Measurements from ENCODE around the gene SNAPC2.

The SNAPC2 gene

GRCh38 chr19:7894612-7895309, 25.4 kb upstream of the SNAPC2 start:
- peaks cover 6% of the 10 kb centered on the region for H3K4me1 ChIP-seq (ENCODE audit: insufficient read depth, low read length, severe bottlenecking)
- TF ChIP-seq CTCF (IDR thresholded peaks at IDR 0.05; ENCODE audit: low read length) (no peak), EZH2 (IDR thresholded peaks at IDR 0.05; ENCODE audit: borderline replicate concordance, low read length) (no peak)
- no peaks in the 10 kb centered on the region for H3K36me3 ChIP-seq (ENCODE audit: insufficient read depth, low read length)
- H3K4me3 ChIP-seq (ENCODE audit: low read depth, low read length, poor library complexity, severe bottlenecking): no peak overlapping the region
- no peak overlapping the region for H2AFZ ChIP-seq (ENCODE audit: low read length)
- H3K27me3 ChIP-seq (ENCODE audit: insufficient read depth, low read length): no peaks in the 10 kb centered on the region
- no peaks in the 10 kb centered on the region for H3K79me2 ChIP-seq (ENCODE audit: insufficient read depth, low read length)
- no peaks in the 10 kb centered on the region for H3F3A ChIP-seq (ENCODE audit: insufficient read depth, low read length)
- no peak overlapping the region for H3K4me2 ChIP-seq (ENCODE audit: low read length)
- no peaks in the 10 kb centered on the region for H3K9me3 ChIP-seq (ENCODE audit: low read length)
- H4K20me1 ChIP-seq (ENCODE audit: insufficient read depth, low read length): no peaks in the 10 kb centered on the region
- no peak overlapping the region for H3K27ac ChIP-seq (ENCODE audit: low read depth, low read length, poor library complexity, severe bottlenecking)
- H3K9ac ChIP-seq (ENCODE audit: low read length): no peak overlapping the region
- H3K9me2 ChIP-seq (ENCODE audit: low read depth, low read length): no peaks in the 10 kb centered on the region

GRCh38 chr19:7895565-7895964, 24.6 kb upstream of the SNAPC2 start:
- Histone ChIP-seq H3K4me2 (ENCODE audit: low read length) (no peak overlapping the region), H3K79me2 (ENCODE audit: insufficient read depth, low read length) (no peaks in the 10 kb centered on the region), H3K9me2 (ENCODE audit: low read depth, low read length) (no peaks in the 10 kb centered on the region), H4K20me1 (ENCODE audit: insufficient read depth, low read length) (no peaks in the 10 kb centered on the region), H3K36me3 (ENCODE audit: insufficient read depth, low read length) (no peaks in the 10 kb centered on the region), H3F3A (ENCODE audit: insufficient read depth, low read length) (no peaks in the 10 kb centered on the region), H2AFZ (ENCODE audit: low read length) (no peak overlapping the region), H3K27me3 (ENCODE audit: insufficient read depth, low read length) (no peaks in the 10 kb centered on the region), H3K27ac (ENCODE audit: low read depth, low read length, poor library complexity, severe bottlenecking) (no peak overlapping the region), H3K4me1 (ENCODE audit: insufficient read depth, low read length, severe bottlenecking) (peaks cover 6% of the 10 kb centered on the region), H3K9ac (ENCODE audit: low read length) (no peak overlapping the region), H3K9me3 (ENCODE audit: low read length) (no peaks in the 10 kb centered on the region), H3K4me3 (ENCODE audit: low read depth, low read length, poor library complexity, severe bottlenecking) (no peak overlapping the region)
- TF ChIP-seq EZH2 (IDR thresholded peaks at IDR 0.05; ENCODE audit: borderline replicate concordance, low read length): no peak
- no peak for TF ChIP-seq CTCF (IDR thresholded peaks at IDR 0.05; ENCODE audit: low read length)

GRCh38 chr19:7897292-7897691, 22.8 kb upstream of the SNAPC2 start:
- Histone ChIP-seq H3K4me2 (ENCODE audit: low read length) (no peak overlapping the region), H4K20me1 (ENCODE audit: insufficient read depth, low read length) (no peaks in the 10 kb centered on the region), H3K27ac (ENCODE audit: low read depth, low read length, poor library complexity, severe bottlenecking) (no peak overlapping the region), H3K4me3 (ENCODE audit: low read depth, low read length, poor library complexity, severe bottlenecking) (no peak overlapping the region), H2AFZ (ENCODE audit: low read length) (no peak overlapping the region), H3K27me3 (ENCODE audit: insufficient read depth, low read length) (no peaks in the 10 kb centered on the region), H3K79me2 (ENCODE audit: insufficient read depth, low read length) (no peaks in the 10 kb centered on the region), H3K36me3 (ENCODE audit: insufficient read depth, low read length) (no peaks in the 10 kb centered on the region), H3K9me3 (ENCODE audit: low read length) (no peaks in the 10 kb centered on the region), H3K9me2 (ENCODE audit: low read depth, low read length) (no peaks in the 10 kb centered on the region), H3K9ac (ENCODE audit: low read length) (no peak overlapping the region), H3F3A (ENCODE audit: insufficient read depth, low read length) (no peaks in the 10 kb centered on the region), H3K4me1 (ENCODE audit: insufficient read depth, low read length, severe bottlenecking) (peaks cover 6% of the 10 kb centered on the region)
- TF ChIP-seq CTCF (IDR thresholded peaks at IDR 0.05; ENCODE audit: low read length): no peak
- no peak for TF ChIP-seq EZH2 (IDR thresholded peaks at IDR 0.05; ENCODE audit: borderline replicate concordance, low read length)
